NAMALWA (cell line): ENCODE results near the gene PLEKHG5.
"Not testable (repeated sequence)": the region's sequence is repeated elsewhere in the genome, so short reads cannot be mapped to it uniquely, and the experiment has no call there.

Experiments
- DNase-seq: peaks from one replicate; pipeline ENCODE4 v3.0.0-alpha.2; 2015; ENCODE audit warnings: low spot score

The PLEKHG5 gene

GRCh38 chr1:6446665-6447015 lies 44.8 kb downstream of the PLEKHG5 start:
- no peak for DNase-seq

- DNase-seq, result not testable (repeated sequence)
Measured at GRCh38 chr1:6445929-6446328, 45.5 kb downstream of the PLEKHG5 start.

GRCh38 chr1:6445062-6445763 lies 46.3 kb downstream of the PLEKHG5 start:
- DNase-seq, result no peak

- DNase-seq, result no peak
Measured at GRCh38 chr1:6444377-6444776, 47.1 kb downstream of the PLEKHG5 start.

- no peak for DNase-seq
Measured at GRCh38 chr1:6443339-6444115, 47.9 kb downstream of the PLEKHG5 start.

GRCh38 chr1:6441586-6441985 lies 49.9 kb downstream of the PLEKHG5 start:
- no peak for DNase-seq

GRCh38 chr1:6440198-6441126 lies 51.0 kb downstream of the PLEKHG5 start:
- DNase-seq, result no peak

- DNase-seq, result peak; percentile 90
Measured at GRCh38 chr1:6438047-6438525, 53.4 kb downstream of the PLEKHG5 start.

GRCh38 chr1:6437012-6437700 lies 54.3 kb downstream of the PLEKHG5 start:
- DNase-seq, result not testable (repeated sequence)

- not testable (repeated sequence) for DNase-seq
Measured at GRCh38 chr1:6436277-6436676, 55.2 kb downstream of the PLEKHG5 start.

GRCh38 chr1:6435547-6435946 lies 55.9 kb downstream of the PLEKHG5 start:
- no peak for DNase-seq

- DNase-seq, result no peak
Measured at GRCh38 chr1:6435129-6435528, 56.3 kb downstream of the PLEKHG5 start.

- no peak for DNase-seq
Measured at GRCh38 chr1:6434186-6434585, 57.3 kb downstream of the PLEKHG5 start.

GRCh38 chr1:6431645-6432579 lies 59.6 kb downstream of the PLEKHG5 start:
- DNase-seq, result not testable (repeated sequence)

GRCh38 chr1:6429660-6430411 lies 61.6 kb downstream of the PLEKHG5 start:
- DNase-seq, result not testable (repeated sequence)

- not testable (repeated sequence) for DNase-seq
Measured at GRCh38 chr1:6428453-6428852, 63.0 kb downstream of the PLEKHG5 start.

GRCh38 chr1:6427441-6428390 lies 63.8 kb downstream of the PLEKHG5 start:
- DNase-seq, result no peak

- DNase-seq, result no peak
Measured at GRCh38 chr1:6426972-6427350, 64.5 kb downstream of the PLEKHG5 start.
